ENCODE results near the gene COBL.
"Not testable (repeated sequence)": the region's sequence is repeated elsewhere in the genome, so short reads cannot be mapped to it uniquely, and the experiment has no call there.

DNA sequence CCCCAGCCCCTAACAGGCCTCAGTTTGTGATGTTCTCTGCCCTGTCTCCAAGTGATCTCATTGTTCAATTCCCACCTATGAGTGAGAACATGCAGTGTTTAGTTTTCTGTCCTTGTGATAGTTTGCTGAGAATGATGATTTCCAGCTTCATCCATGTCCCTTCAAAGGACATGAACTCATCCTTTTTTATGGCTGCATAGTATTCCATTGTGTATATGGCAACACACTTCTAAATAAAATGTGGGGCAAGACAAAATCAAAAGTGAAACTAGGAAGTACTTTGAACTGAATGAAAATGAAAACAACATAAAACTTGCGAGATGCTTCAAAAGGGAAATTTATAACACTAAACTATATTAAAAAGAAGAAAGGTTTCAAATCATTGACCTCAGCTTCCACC lies 326.4 kb downstream of the COBL start:
- TF ChIP-seq, protein P1, sequence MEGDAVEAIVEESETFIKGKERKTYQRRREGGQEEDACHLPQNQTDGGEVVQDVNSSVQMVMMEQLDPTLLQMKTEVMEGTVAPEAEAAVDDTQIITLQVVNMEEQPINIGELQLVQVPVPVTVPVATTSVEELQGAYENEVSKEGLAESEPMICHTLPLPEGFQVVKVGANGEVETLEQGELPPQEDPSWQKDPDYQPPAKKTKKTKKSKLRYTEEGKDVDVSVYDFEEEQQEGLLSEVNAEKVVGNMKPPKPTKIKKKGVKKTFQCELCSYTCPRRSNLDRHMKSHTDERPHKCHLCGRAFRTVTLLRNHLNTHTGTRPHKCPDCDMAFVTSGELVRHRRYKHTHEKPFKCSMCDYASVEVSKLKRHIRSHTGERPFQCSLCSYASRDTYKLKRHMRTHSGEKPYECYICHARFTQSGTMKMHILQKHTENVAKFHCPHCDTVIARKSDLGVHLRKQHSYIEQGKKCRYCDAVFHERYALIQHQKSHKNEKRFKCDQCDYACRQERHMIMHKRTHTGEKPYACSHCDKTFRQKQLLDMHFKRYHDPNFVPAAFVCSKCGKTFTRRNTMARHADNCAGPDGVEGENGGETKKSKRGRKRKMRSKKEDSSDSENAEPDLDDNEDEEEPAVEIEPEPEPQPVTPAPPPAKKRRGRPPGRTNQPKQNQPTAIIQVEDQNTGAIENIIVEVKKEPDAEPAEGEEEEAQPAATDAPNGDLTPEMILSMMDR (IDR thresholded peaks at IDR 0.05): not testable (repeated sequence)
- not testable (repeated sequence) for TF ChIP-seq POLR2A, POLR2AphosphoS5 (IDR thresholded peaks at IDR 0.05)

Measured in suprapubic skin (tissue), 4 donors.